Type B pancreatic cell (in vitro differentiated cells): ENCODE data around the gene FAM120B. TPM values are rescaled to one million over a fixed set of nuclear protein-coding genes. Genes with fewer than 3 reads are reported as not detected.

ENCODE experiments used
- DNase-seq: peaks from one replicate; pipeline ENCODE4 v3.0.0; 2021; ENCODE audit warnings: mixed read lengths; ENCODE audit not compliant: unreplicated experiment; ENCODE audit errors: extremely low spot score
- H3K27ac Mint-ChIP-seq: 2 replicates; pipeline ENCODE4 v1.8.0; 2021; ENCODE audit warnings: mild to moderate bottlenecking, mixed read lengths
- H3K27me3 Mint-ChIP-seq: 2 replicates; pipeline ENCODE4 v1.8.0; 2021; ENCODE audit warnings: mixed read lengths
- H3K36me3 Mint-ChIP-seq: 2 replicates; pipeline ENCODE4 v1.8.0; 2021; ENCODE audit warnings: mixed read lengths
- H3K4me1 Mint-ChIP-seq: one replicate; pipeline ENCODE4 v1.8.0; 2021; ENCODE audit warnings: mixed read lengths; ENCODE audit not compliant: unreplicated experiment
- H3K4me3 Mint-ChIP-seq: 2 replicates; pipeline ENCODE4 v1.8.0; 2021; ENCODE audit warnings: mild to moderate bottlenecking, mixed read lengths
- H3K9me3 Mint-ChIP-seq: 2 replicates; pipeline ENCODE4 v1.8.0; 2021; ENCODE audit warnings: mixed read lengths
- total RNA-seq: library from RNA; stranded (reverse); gene quantifications from 2 replicates; pipeline ENCODE4 v1.2.1, GENCODE V29; 2021; ENCODE audit warnings: low replicate concordance
- TF ChIP-seq, protein P1 (sequence below): fragments of 200-600 bp; sonication (generic); conservative IDR thresholded peaks from 2 replicates; pipeline ENCODE4 v1.5.0; 2021; ENCODE audit warnings: antibody characterized with exemption, mild to moderate bottlenecking

FAM120B gene
- total RNA-seq, 1 donor from 2014 or later = 40.5 TPM

DNA sequence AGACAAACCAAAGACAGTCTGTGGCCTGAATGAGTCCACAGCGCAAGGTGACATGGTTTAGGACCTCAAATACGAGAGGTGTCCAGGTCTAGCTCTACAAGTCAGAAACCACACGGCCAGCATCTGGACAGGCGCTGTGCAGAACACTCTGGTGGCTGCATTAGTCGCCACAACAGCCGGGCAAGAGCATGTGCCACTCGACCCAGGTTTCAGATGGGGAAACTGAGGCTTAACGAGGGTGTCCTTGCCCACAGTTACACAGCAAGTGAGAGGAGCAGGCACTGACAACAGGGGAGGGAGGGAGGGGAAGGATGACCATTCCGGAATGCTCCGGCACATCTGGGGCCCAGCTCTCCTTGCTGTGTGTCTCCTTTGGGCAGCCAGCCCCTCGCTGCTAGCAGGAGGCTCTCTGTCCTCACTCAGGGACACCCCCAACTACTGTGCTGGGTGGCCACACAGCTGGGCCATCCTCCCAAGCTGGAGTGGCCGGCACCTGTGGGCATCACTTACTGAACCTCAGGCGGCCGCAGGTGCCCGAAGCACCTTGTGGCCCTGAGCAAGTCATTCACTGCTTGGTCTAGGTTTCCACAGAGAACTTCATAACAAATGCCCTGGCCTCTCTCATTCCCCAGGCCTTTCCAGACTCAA lies 22.3 kb upstream of the FAM120B start:
- H3K4me3 Mint-ChIP-seq = no peak overlapping the region
- H3K36me3 Mint-ChIP-seq = peaks cover 6% of the 10 kb centered on the region
- TF ChIP-seq, protein P1, sequence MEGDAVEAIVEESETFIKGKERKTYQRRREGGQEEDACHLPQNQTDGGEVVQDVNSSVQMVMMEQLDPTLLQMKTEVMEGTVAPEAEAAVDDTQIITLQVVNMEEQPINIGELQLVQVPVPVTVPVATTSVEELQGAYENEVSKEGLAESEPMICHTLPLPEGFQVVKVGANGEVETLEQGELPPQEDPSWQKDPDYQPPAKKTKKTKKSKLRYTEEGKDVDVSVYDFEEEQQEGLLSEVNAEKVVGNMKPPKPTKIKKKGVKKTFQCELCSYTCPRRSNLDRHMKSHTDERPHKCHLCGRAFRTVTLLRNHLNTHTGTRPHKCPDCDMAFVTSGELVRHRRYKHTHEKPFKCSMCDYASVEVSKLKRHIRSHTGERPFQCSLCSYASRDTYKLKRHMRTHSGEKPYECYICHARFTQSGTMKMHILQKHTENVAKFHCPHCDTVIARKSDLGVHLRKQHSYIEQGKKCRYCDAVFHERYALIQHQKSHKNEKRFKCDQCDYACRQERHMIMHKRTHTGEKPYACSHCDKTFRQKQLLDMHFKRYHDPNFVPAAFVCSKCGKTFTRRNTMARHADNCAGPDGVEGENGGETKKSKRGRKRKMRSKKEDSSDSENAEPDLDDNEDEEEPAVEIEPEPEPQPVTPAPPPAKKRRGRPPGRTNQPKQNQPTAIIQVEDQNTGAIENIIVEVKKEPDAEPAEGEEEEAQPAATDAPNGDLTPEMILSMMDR = no peak
- no peak for DNase-seq
- peaks cover 40% of the 10 kb centered on the region for H3K27me3 Mint-ChIP-seq
- H3K4me1 Mint-ChIP-seq = peaks cover 29% of the 10 kb centered on the region
- H3K9me3 Mint-ChIP-seq = peaks cover 4% of the 10 kb centered on the region
- H3K27ac Mint-ChIP-seq = no peak overlapping the region

DNA sequence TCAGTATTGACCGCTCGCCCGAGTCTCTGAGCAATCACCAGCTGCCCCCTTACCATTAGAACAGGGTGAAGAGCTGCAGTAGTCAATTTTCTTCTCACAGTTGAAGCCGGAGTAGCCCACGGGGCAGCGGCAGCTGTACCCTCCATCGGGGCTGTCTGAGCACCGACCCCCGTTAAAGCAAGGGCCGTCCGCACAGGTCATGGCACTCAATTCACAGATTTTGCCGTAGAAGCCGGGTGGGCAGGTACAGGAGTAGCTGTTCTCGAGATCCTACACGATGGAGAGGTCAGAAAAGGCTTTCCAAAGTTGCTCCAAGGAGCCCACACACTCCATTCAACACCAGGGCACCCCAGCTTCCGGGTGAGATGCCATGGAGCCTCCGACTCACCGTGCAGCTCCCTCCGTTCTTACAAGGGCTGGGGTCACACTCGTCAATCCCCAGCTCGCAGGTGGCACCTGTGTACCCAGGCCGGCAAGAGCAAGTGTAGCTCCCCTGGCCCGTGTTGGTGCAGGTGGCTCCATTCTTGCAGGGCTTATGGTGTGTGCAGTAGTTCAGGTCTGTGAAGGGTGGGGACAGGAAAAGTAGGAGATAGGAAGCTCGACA lies 21.6 kb upstream of the FAM120B start:
- Mint-ChIP-seq H3K36me3 (peaks cover 6% of the 10 kb centered on the region), H3K27ac (no peak overlapping the region), H3K4me1 (peaks cover 23% of the 10 kb centered on the region), H3K27me3 (peaks cover 39% of the 10 kb centered on the region), H3K9me3 (peaks cover 2% of the 10 kb centered on the region), H3K4me3 (no peak overlapping the region)
- TF ChIP-seq, protein P1 = no peak
- DNase-seq = no peak

DNA sequence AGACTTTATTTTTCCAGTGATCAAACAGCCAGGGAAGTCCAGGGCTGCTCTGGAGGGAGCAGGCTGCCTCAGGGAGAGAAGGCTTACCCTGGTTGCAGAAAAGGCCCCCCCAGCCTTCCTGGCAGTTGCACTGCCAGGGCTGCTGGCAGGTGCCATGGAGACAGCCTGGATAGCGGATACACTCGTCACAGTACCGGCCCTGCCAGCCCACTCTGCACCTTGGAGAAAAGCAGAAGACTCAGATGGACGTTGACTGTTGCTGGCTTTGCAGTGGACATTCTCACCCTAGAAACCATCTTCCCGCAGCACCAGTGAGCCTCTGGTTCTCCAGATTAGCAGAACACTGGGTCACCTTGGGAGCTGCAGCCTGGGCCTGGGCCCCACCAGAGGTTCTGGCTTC lies 21.1 kb upstream of the FAM120B start:
- Mint-ChIP-seq H3K36me3 (peaks cover 6% of the 10 kb centered on the region), H3K27ac (no peak overlapping the region), H3K4me3 (no peak overlapping the region), H3K27me3 (peaks cover 43% of the 10 kb centered on the region), H3K4me1 (peaks cover 21% of the 10 kb centered on the region), H3K9me3 (no peaks in the 10 kb centered on the region)
- TF ChIP-seq, protein P1 = no peak
- DNase-seq = no peak

DNA sequence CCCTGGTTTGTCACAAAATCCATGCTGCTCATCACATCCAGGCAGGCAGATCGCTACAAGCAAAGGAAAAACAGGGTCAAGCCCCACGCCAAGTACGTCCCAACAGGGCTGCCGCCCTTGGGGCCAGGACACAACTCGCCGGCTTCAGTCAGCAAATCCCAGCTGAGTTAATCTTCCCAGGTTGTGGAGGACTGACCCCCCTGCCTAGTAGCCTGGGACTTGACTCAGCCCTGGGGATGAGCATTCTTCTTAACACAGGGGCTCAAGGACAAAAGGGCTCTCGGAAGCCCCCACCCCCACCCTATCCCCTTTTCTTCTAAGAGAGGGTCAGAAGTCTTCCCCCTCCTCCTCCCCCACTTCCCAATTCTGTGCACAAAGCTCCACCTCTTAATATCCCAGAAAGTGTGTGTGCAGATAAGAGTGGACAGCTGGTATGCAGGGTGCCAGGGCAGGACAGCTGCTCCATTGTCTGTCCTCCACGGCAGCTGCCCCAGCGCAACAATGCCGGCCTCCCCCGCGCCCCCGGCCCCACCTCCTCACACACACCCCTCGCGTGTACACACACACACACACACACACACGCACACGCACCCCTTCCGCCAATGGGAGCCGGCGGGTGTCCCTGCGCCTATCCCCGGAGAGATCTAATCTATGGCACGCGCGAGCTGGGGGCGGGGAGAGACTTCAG lies 20.2 kb upstream of the FAM120B start:
- Mint-ChIP-seq H3K4me3 (peak overlapping the region; percentile 76), H3K9me3 (no peaks in the 10 kb centered on the region), H3K36me3 (peaks cover 6% of the 10 kb centered on the region), H3K4me1 (peaks cover 21% of the 10 kb centered on the region), H3K27me3 (peaks cover 44% of the 10 kb centered on the region), H3K27ac (peak overlapping the region; percentile 41)
- DNase-seq = no peak
- TF ChIP-seq, protein P1 = no peak

DNA sequence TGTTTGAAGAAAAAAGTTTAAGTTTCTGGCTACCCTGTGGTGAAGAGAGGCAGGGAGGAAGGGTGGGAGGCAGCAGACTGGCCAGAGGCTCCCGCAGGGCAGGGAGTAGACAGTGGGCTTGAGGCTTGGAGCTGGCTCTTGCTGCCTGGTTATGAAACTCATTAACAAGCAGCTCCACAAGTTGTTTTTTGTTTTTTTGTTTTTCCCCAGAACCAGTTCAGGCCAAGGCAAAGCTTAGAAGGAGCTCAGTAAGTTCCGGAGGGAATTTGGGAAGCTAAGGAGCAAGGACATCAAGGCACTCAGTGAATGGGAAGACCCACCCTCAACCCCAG lies 19.7 kb upstream of the FAM120B start:
- no peak for DNase-seq

More for the DNA sequence above, 19.7 kb upstream of the FAM120B start:
- Mint-ChIP-seq H3K27me3 (peaks cover 48% of the 10 kb centered on the region), H3K9me3 (no peaks in the 10 kb centered on the region), H3K27ac (peak overlapping the region; percentile 41), H3K36me3 (peaks cover 6% of the 10 kb centered on the region), H3K4me1 (peaks cover 24% of the 10 kb centered on the region), H3K4me3 (peak overlapping the region; percentile 76)
- TF ChIP-seq, protein P1 = no peak
